WTC11 (cell line): ENCODE data around the gene CASP2. TPM values are rescaled to one million over a fixed set of nuclear protein-coding genes. Genes with fewer than 3 reads are reported as not detected.

ENCODE experiments used
- ATAC-seq: fragments of 200-7000 bp; cut with Tn5 transposase; 2 replicates; pipeline ENCODE4 v1.10.0; 2021; ENCODE audit warnings: mild to moderate bottlenecking, moderate library complexity
- CTCF ChIA-PET: fragments of 300-600 bp; sonication (Branson Sonifier 250); formaldehyde crosslinking; loops from one replicate; lab custom pipeline; 2021; ENCODE audit warnings: antibody characterized with exemption; lab: Charles Lee
- POLR2A ChIA-PET: fragments of 350-600 bp; sonication (Branson Sonifier 250); formaldehyde crosslinking; loops from one replicate; lab custom pipeline; 2021; ENCODE audit warnings: antibody characterized with exemption; lab: Charles Lee
- DNase-seq: peaks from one replicate; pipeline ENCODE4 v3.0.0; 2021; ENCODE audit warnings: low spot score
- H3K27ac Mint-ChIP-seq: 2 replicates; pipeline ENCODE4 v1.8.0; 2021; ENCODE audit warnings: mixed read lengths
- H3K27me3 Mint-ChIP-seq: 2 replicates; pipeline ENCODE4 v1.8.0; 2021; ENCODE audit warnings: low read depth, mild to moderate bottlenecking, moderate library complexity, mixed read lengths
- H3K36me3 Mint-ChIP-seq: 2 replicates; pipeline ENCODE4 v1.8.0; 2021; ENCODE audit warnings: mixed read lengths
- H3K4me1 Mint-ChIP-seq: 2 replicates; pipeline ENCODE4 v1.8.0; 2022; ENCODE audit warnings: mixed read lengths
- H3K4me3 Mint-ChIP-seq: 2 replicates; pipeline ENCODE4 v1.8.0; 2021; ENCODE audit warnings: mild to moderate bottlenecking, moderate library complexity, mixed read lengths
- H3K9me3 Mint-ChIP-seq: 2 replicates; pipeline ENCODE4 v1.8.0; 2021; ENCODE audit warnings: mixed read lengths
- ATF3 ChIP-seq: sonication (generic); formaldehyde crosslinking; conservative IDR thresholded peaks from 2 replicates; pipeline ENCODE4 v1.8.1; 2022; ENCODE audit warnings: mild to moderate bottlenecking, missing genetic modification reagents
- ATF6 ChIP-seq: sonication (generic); formaldehyde crosslinking; IDR thresholded peaks from 2 replicates; pipeline ENCODE4 v1.8.1; 2023; ENCODE audit warnings: mild to moderate bottlenecking, missing genetic modification reagents
- ESRRA ChIP-seq: sonication (generic); formaldehyde crosslinking; IDR thresholded peaks from 2 replicates; pipeline ENCODE4 v1.8.1; 2022; ENCODE audit warnings: mild to moderate bottlenecking, missing genetic modification reagents, borderline replicate concordance
- FOXP1 ChIP-seq: sonication (generic); formaldehyde crosslinking; IDR thresholded peaks from 2 replicates; pipeline ENCODE4 v1.8.0; 2022; ENCODE audit warnings: missing genetic modification reagents, mild to moderate bottlenecking, moderate library complexity, borderline replicate concordance
- HMGA2 ChIP-seq: fragments of 250-450 bp; sonication (Bioruptor Pico); IDR thresholded peaks from 2 replicates; pipeline ENCODE4 v1.4.0; 2021; ENCODE audit warnings: mild to moderate bottlenecking, moderate library complexity
- IRF1 ChIP-seq: sonication (generic); formaldehyde crosslinking; IDR thresholded peaks from 2 replicates; pipeline ENCODE4 v1.8.0; 2023; ENCODE audit warnings: missing genetic modification reagents
- IRF2 ChIP-seq: sonication (generic); formaldehyde crosslinking; IDR thresholded peaks from 2 replicates; pipeline ENCODE4 v1.8.0; 2022; ENCODE audit warnings: low read depth, missing genetic modification reagents, borderline replicate concordance
- MAX ChIP-seq: sonication (generic); formaldehyde crosslinking; IDR thresholded peaks from 2 replicates; pipeline ENCODE4 v1.8.0; 2022; ENCODE audit warnings: mild to moderate bottlenecking, missing genetic modification reagents
- MXD4 ChIP-seq: fragments of 250-450 bp; sonication (Bioruptor Pico); IDR thresholded peaks from 2 replicates; pipeline ENCODE4 v1.8.0; 2021; ENCODE audit warnings: mild to moderate bottlenecking, moderate library complexity, borderline replicate concordance
- NFE2L1 ChIP-seq: sonication (generic); formaldehyde crosslinking; IDR thresholded peaks from 2 replicates; pipeline ENCODE4 v1.8.1; 2023; ENCODE audit warnings: missing genetic modification reagents
- NFYB ChIP-seq: sonication (generic); formaldehyde crosslinking; conservative IDR thresholded peaks from 2 replicates; pipeline ENCODE4 v1.8.0; 2022; ENCODE audit warnings: low read depth, missing genetic modification reagents
- NR1H2 ChIP-seq: sonication (generic); formaldehyde crosslinking; IDR thresholded peaks from 2 replicates; pipeline ENCODE4 v1.9.0; 2021; ENCODE audit warnings: mild to moderate bottlenecking, moderate library complexity, missing genetic modification reagents
- NR2C2 ChIP-seq: sonication (generic); formaldehyde crosslinking; IDR thresholded peaks from 2 replicates; pipeline ENCODE4 v1.8.0; 2022; ENCODE audit warnings: mild to moderate bottlenecking, missing genetic modification reagents
- OVOL2 ChIP-seq: fragments of 250-450 bp; sonication (Bioruptor Pico); IDR thresholded peaks from 2 replicates; pipeline ENCODE4 v1.9.0; 2021; ENCODE audit warnings: mild to moderate bottlenecking, borderline replicate concordance
- PRDM15 ChIP-seq: sonication (generic); formaldehyde crosslinking; IDR thresholded peaks from 2 replicates; pipeline ENCODE4 v1.8.0; 2022; ENCODE audit warnings: missing genetic modification reagents
- ZNF219 ChIP-seq: sonication (generic); formaldehyde crosslinking; IDR thresholded peaks from 2 replicates; pipeline ENCODE4 v1.8.0; 2023; ENCODE audit warnings: missing genetic modification reagents, mild to moderate bottlenecking, borderline replicate concordance
- ZNF423 ChIP-seq: fragments of 250-450 bp; sonication (Bioruptor Pico); IDR thresholded peaks from 2 replicates; pipeline ENCODE4 v2.1.2; 2022; ENCODE audit warnings: mild to moderate bottlenecking, moderate library complexity
- ZNF671 ChIP-seq: fragments of 250-450 bp; sonication (Bioruptor Pico); IDR thresholded peaks from 2 replicates; pipeline ENCODE4 v1.8.0; 2021; ENCODE audit warnings: mild to moderate bottlenecking
- total RNA-seq: library from RNA; stranded (reverse); gene quantifications from 3 replicates; pipeline ENCODE4 v1.2.3, GENCODE V29; 2021

Gene CASP2
- total RNA-seq, 1 experiment from 2014 or later, result 35.4 TPM

- ChIA-PET CTCF (interaction anchor here (0.7 to 2.0 kb wide), 5 partner anchors 20 to 97 kb away, joined by 3 to 11 read pairs (median 4); partner anchors contain the start of gene GSTK1), POLR2A (no interaction called here)
- ATAC-seq (peak; percentile 32), DNase-seq (no peak)
- H3K4me1 Mint-ChIP-seq, result peaks cover 28% of the 10 kb centered on the region
- peaks cover 13% of the 10 kb centered on the region for H3K36me3 Mint-ChIP-seq
- peaks cover 47% of the 10 kb centered on the region for H3K27me3 Mint-ChIP-seq
- no peak overlapping the region for H3K4me3 Mint-ChIP-seq
- H3K9me3 Mint-ChIP-seq, result peaks cover 14% of the 10 kb centered on the region
- peak overlapping the region; percentile 26 for H3K27ac Mint-ChIP-seq
- no peak for TF ChIP-seq FOXP1 (CRISPR knock-in tag)
- TF ChIP-seq NFE2L1 (CRISPR knock-in tag), result peak; percentile 28; the same call in 1 of the 2 replicates
Observed at GRCh38 chr7:143283381-143283780, 4.8 kb upstream of the CASP2 start.

GRCh38 chr7:143284591-143285469 lies 3.3 kb upstream of the CASP2 start, which contains the start of gene TMEM139:
Gene TMEM139 (plus strand): TSS chr7:143284958. CDS start chr7:143285958, 1,000 bp downstream.
- ATAC-seq, result peak; percentile 49
- Mint-ChIP-seq H3K4me3 (peak within 1 kb of the TSS; percentile 60), H3K27ac (no peak within 1 kb of the TSS; the same call in 1 of the 2 replicates), H3K27me3 (peaks cover 46% of the 10 kb centered on the region)
- CTCF ChIA-PET, result no interaction called here
- TF ChIP-seq OVOL2 (CRISPR knock-in tag), result no peak
- TF ChIP-seq NFE2L1 (CRISPR knock-in tag), result no peak
- TF ChIP-seq ATF6 (CRISPR knock-in tag), result no peak
- no peak for TF ChIP-seq HMGA2
- no peak for TF ChIP-seq ESRRA (CRISPR knock-in tag)
- TF ChIP-seq, all 79 proteins: peak for 0
- H3K9me3 Mint-ChIP-seq, result peaks cover 14% of the 10 kb centered on the region
- POLR2A ChIA-PET, result no interaction called here
- H3K4me1 Mint-ChIP-seq, result peaks cover 37% of the 10 kb centered on the region
- peak; percentile 73 for DNase-seq
- H3K36me3 Mint-ChIP-seq, result peaks cover 13% of the 10 kb centered on the region

GRCh38 chr7:143285470-143285778 lies 2.7 kb upstream of the CASP2 start:
- Mint-ChIP-seq H3K27ac (no peak overlapping the region), H3K9me3 (peaks cover 14% of the 10 kb centered on the region), H3K27me3 (peaks cover 41% of the 10 kb centered on the region), H3K4me1 (peaks cover 43% of the 10 kb centered on the region), H3K36me3 (peaks cover 13% of the 10 kb centered on the region), H3K4me3 (peak overlapping the region; percentile 60)
- no peak for ATAC-seq
- ChIA-PET POLR2A (no interaction called here), CTCF (no interaction called here)
- no peak for DNase-seq
- no peak for TF ChIP-seq IRF1 (CRISPR knock-in tag)
- TF ChIP-seq MXD4 (CRISPR knock-in tag), result no peak
- TF ChIP-seq MAX (CRISPR knock-in tag), result no peak
- TF ChIP-seq ZNF671 (CRISPR knock-in tag), result no peak
- no peak for TF ChIP-seq ZNF423
- no peak for TF ChIP-seq NR2C2 (CRISPR knock-in tag)
- TF ChIP-seq ZNF219, result no peak
- no peak for TF ChIP-seq ATF6 (CRISPR knock-in tag)
- TF ChIP-seq ATF3 (CRISPR knock-in tag), result no peak
- no peak for TF ChIP-seq IRF2 (CRISPR knock-in tag)
- TF ChIP-seq OVOL2 (CRISPR knock-in tag), result no peak
- no peak for TF ChIP-seq NR1H2
- TF ChIP-seq PRDM15 (CRISPR knock-in tag), result no peak
- no peak for TF ChIP-seq NFYB (CRISPR knock-in tag)
